Small intestine (tissue), 7 donors: Measurements from ENCODE around the gene MYH4. TPM values are rescaled to one million over a fixed set of nuclear protein-coding genes. Genes with fewer than 3 reads are reported as not detected.
A peak's percentile ranks its signal among the peaks of the same experiment; 100 is the strongest.

Experiments used
- DNase-seq, 2 donors: peaks; one replicate each; pipeline versions ENCODE4 v3.0.0 to v3.0.0-alpha.2; 2013
- FAIRE-seq: peaks from 2 replicates; lab custom pipeline; 2012; peaks lifted over from hg19 to GRCh38; lab: Jason Lieb, UNC
- H3K27ac ChIP-seq, 3 donors: one replicate each; pipeline ENCODE4 v1.5.1; 2013; ENCODE audit warnings: low read length in 2 of 3, mild to moderate bottlenecking in 2 of 3, control low read depth in 1 of 3, inconsistent platforms in 1 of 3, low read depth in 1 of 3, moderate library complexity in 1 of 3
- H3K27me3 ChIP-seq, 3 donors: one replicate each; pipeline ENCODE4 v1.6.1; 2013; ENCODE audit warnings: low read length in 3 of 3, inconsistent platforms in 1 of 3; ENCODE audit not compliant: control insufficient read depth in 3 of 3, insufficient read depth in 3 of 3
- H3K36me3 ChIP-seq, 3 donors: one replicate each; pipeline ENCODE4 v1.6.1; 2013; ENCODE audit warnings: low read length in 3 of 3, inconsistent platforms in 1 of 3, low read depth in 1 of 3, mild to moderate bottlenecking in 1 of 3, moderate library complexity in 1 of 3; ENCODE audit not compliant: control insufficient read depth in 3 of 3, insufficient read depth in 2 of 3
- H3K4me1 ChIP-seq, 3 donors: one replicate each; pipeline ENCODE4 v1.6.1; 2013; ENCODE audit warnings: low read length in 2 of 3, inconsistent platforms in 1 of 3, low read depth in 1 of 3, mild to moderate bottlenecking in 1 of 3, moderate library complexity in 1 of 3; ENCODE audit not compliant: control insufficient read depth in 3 of 3, insufficient read depth in 2 of 3
- H3K4me3 ChIP-seq, 3 donors: one replicate each; pipeline ENCODE4 v1.5.1; 2013; ENCODE audit warnings: low read length in 3 of 3, control low read depth in 1 of 3, inconsistent platforms in 1 of 3, low read depth in 1 of 3, mild to moderate bottlenecking in 1 of 3, moderate library complexity in 1 of 3
- H3K9me3 ChIP-seq, 2 donors: one replicate each; pipeline ENCODE4 v1.6.1; 2013; ENCODE audit warnings: low read depth in 1 of 2, low read length in 1 of 2; ENCODE audit not compliant: control insufficient read depth in 2 of 2, insufficient read depth in 1 of 2
- WGBS, 3 donors: extraction: QIAGEN DNeasy Blood & Tissue Kit; methylation state at CpG; one replicate each; pipeline ENCODE4 v1.1.7; 2013; 5-methylcytosine and 5-hydroxymethylcytosine counted together
- polyA plus RNA-seq, 4 donors: library from polyadenylated mRNA; stranded (reverse) in 3 of 4; unstranded in 1 of 4; fragments of 200-250 nt in 3 of 4; fragments of 120-200 nt in 1 of 4; gene quantifications; one replicate each; pipeline versions ENCODE4 v1.2.1 to v1.2.3, GENCODE V29; 2013
- donor health status: healthy with polysubstance abuse.
- donor health status: control.
- donor health status: control.
- donor health status: Bipolar disorder and iron deficiency.
- donor health status: healthy.

Gene MYH4
- polyA plus RNA-seq, 4 donors: 0.01 to 0.55 TPM; not detected in 2

- no peaks in the 10 kb centered on the region for H3K27me3 ChIP-seq
- WGBS, 3 donors: 77 to 90% (median 80%) methylated on average over 1 of the region's 1 CpG
- DNase-seq (no peak), FAIRE-seq (no peak)
- H3K9me3 ChIP-seq: peaks cover 1 to 23% of the 10 kb centered on the region in 2 donors
- H3K4me3 ChIP-seq: no peak overlapping the region
- H3K36me3 ChIP-seq: no peaks in the 10 kb centered on the region
- no peak overlapping the region for H3K27ac ChIP-seq
- no peaks in the 10 kb centered on the region for H3K4me1 ChIP-seq
Measured at GRCh38 chr17:10482252-10482651, 12.9 kb upstream of the MYH4 start.

DNA sequence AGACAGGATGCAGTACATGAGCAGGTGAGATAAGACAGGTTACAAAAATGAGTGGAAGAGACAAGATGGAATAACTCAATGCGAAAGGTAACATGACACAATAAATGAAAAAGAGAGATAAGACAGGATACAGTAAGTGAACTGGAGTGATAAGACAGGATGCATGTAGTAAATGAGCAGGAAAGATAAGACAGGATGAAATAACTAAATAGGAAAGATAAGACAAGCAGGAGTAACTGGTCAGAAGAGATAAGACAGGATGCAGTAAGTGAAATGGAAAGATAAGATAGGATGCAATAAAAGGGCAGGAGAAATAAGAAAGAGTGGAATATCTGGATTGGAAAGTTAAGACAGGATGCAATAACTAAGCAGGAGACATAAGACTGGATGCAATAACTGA, 8.3 kb upstream of the MYH4 start:
- no peak overlapping the region for H3K27ac ChIP-seq
- no peaks in the 10 kb centered on the region for H3K4me1 ChIP-seq
- peaks cover 0 to 13% of the 10 kb centered on the region in 2 donors for H3K9me3 ChIP-seq
- 14 to 31% (median 18%) methylated on average over 1 of the region's 1 CpG for WGBS, 3 donors
- no peaks in the 10 kb centered on the region for H3K27me3 ChIP-seq
- DNase-seq (peak; percentile 2 to 4), FAIRE-seq (no peak)
- H3K4me3 ChIP-seq: no peak overlapping the region
- no peaks in the 10 kb centered on the region for H3K36me3 ChIP-seq

DNA sequence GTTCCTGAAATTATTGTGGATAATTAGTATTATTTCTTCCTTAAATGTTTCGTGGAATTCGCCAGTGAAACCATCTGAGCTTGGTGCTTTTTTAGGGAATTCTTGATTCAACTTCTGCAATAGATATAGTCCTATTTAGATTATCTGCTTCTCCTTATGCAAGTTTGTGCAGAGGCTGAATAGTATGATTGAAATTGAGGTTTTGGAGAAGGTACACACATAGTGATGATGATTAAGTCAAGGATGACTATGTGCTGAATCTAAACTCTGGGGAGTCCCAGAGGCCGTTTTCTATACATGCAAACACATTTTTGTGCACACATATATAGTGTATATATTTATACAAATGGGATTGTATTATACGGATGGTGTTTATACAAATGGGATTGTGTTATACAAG, 5.2 kb upstream of the MYH4 start:
- Histone ChIP-seq H3K4me3 (no peak overlapping the region), H3K4me1 (no peaks in the 10 kb centered on the region), H3K9me3 (no peaks in the 10 kb centered on the region), H3K27ac (no peak overlapping the region), H3K27me3 (no peaks in the 10 kb centered on the region), H3K36me3 (no peaks in the 10 kb centered on the region)
- no peak for FAIRE-seq
- no peak for DNase-seq
- 70 to 86% (median 79%) methylated on average over 4 of the region's 4 CpGs for WGBS, 3 donors

- no peaks in the 10 kb centered on the region for H3K27me3 ChIP-seq
- H3K4me3 ChIP-seq: no peak overlapping the region
- H3K9me3 ChIP-seq: no peaks in the 10 kb centered on the region
- 88 to 92% (median 92%) methylated on average over 1 of the region's 1 CpG for WGBS, 3 donors
- FAIRE-seq (no peak), DNase-seq (peak in 1 of 2 donors; percentile 25)
- H3K4me1 ChIP-seq: no peaks in the 10 kb centered on the region
- H3K27ac ChIP-seq: no peak overlapping the region
- no peaks in the 10 kb centered on the region for H3K36me3 ChIP-seq
Measured at GRCh38 chr17:10471858-10472257, 2.5 kb upstream of the MYH4 start.

- no peak overlapping the region for H3K27ac ChIP-seq
- H3K4me1 ChIP-seq: no peaks in the 10 kb centered on the region
- WGBS, 3 donors: 83 to 91% (median 90%) methylated on average over 4 of the region's 4 CpGs
- no peaks in the 10 kb centered on the region for H3K27me3 ChIP-seq
- DNase-seq: no peak
- FAIRE-seq: no peak
- no peak overlapping the region for H3K4me3 ChIP-seq
- H3K36me3 ChIP-seq: no peaks in the 10 kb centered on the region
- H3K9me3 ChIP-seq: no peaks in the 10 kb centered on the region
Measured at GRCh38 chr17:10463402-10463801, 6.0 kb downstream of the MYH4 start.

DNA sequence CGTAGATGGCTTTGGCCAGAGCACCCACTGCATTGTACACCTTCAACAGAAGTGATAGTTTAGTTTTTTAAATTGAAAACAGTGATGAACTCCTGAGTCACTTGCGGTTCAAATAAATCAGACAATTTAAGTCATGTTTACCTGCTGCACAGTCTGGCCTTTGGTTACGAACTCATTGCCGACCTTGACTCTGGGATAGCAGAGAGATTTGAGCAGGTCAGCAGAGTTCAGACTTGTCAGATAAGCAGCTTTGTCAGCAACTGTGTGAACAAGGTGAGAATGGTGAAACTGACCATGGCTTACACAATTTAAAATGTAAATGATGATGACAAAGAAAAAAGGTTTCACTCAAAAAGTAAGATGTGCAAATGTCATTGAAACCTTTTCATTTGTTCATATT, 9.3 kb downstream of the MYH4 start:
- Histone ChIP-seq H3K4me3 (no peak overlapping the region), H3K27me3 (no peaks in the 10 kb centered on the region), H3K4me1 (no peaks in the 10 kb centered on the region), H3K36me3 (no peaks in the 10 kb centered on the region), H3K9me3 (no peaks in the 10 kb centered on the region), H3K27ac (no peak overlapping the region)
- DNase-seq (peak in 1 of 2 donors; percentile 33), FAIRE-seq (no peak)
- WGBS, 3 donors: 63 to 77% (median 70%) methylated on average over 4 of the region's 4 CpGs

- no peaks in the 10 kb centered on the region for H3K4me1 ChIP-seq
- H3K27ac ChIP-seq: no peak overlapping the region
- H3K27me3 ChIP-seq: no peaks in the 10 kb centered on the region
- H3K36me3 ChIP-seq: no peaks in the 10 kb centered on the region
- FAIRE-seq: no peak
- H3K9me3 ChIP-seq: no peaks in the 10 kb centered on the region
- WGBS, 3 donors: 41 to 64% (median 47%) methylated on average over 3 of the region's 3 CpGs
- DNase-seq: peak in 1 of 2 donors; percentile 17
- no peak overlapping the region for H3K4me3 ChIP-seq
Measured at GRCh38 chr17:10458701-10459100, 10.7 kb downstream of the MYH4 start.

GRCh38 chr17:10457952-10458351, 11.4 kb downstream of the MYH4 start:
- 5 to 37% (median 9%) methylated on average over 1 of the region's 1 CpG for WGBS, 3 donors
- Histone ChIP-seq H3K36me3 (no peaks in the 10 kb centered on the region), H3K27ac (no peak overlapping the region), H3K9me3 (no peaks in the 10 kb centered on the region), H3K4me1 (no peaks in the 10 kb centered on the region), H3K27me3 (no peaks in the 10 kb centered on the region), H3K4me3 (no peak overlapping the region)
- DNase-seq: no peak
- no peak for FAIRE-seq
